HEK293 (cell line): ENCODE data around the gene GPRC5D.

Experiments used
- CTCF ChIA-PET: fragments of 350-600 bp; formaldehyde crosslinking; extraction: SDS; loops from one replicate; lab custom pipeline; 2021; ENCODE audit warnings: antibody characterized with exemption; lab: Yijun Ruan, JAX
- POLR2A ChIA-PET: fragments of 300-600 bp; formaldehyde crosslinking; extraction: SDS; loops from one replicate; lab custom pipeline; 2020; ENCODE audit warnings: antibody characterized with exemption, inconsistent platforms; lab: Yijun Ruan, JAX
- H3K27ac ChIP-seq: fragments of 200-500 bp; sonication (Bioruptor generic); 2 replicates; pipeline ENCODE4 v1.5.1; 2014; ENCODE audit warnings: low read depth, low read length, control low read depth, inconsistent platforms; ENCODE audit errors: extremely low read depth
- H3K36me3 ChIP-seq, 2 experiments: fragments of 200-500 bp in 1 of 2; sonication (Bioruptor generic) in 1 of 2; 1 replicate in 1 of 2; 2 replicates in 1 of 2; pipeline ENCODE4 v1.5.1; 2014 to 2017; ENCODE audit warnings: inconsistent platforms in 2 of 2, low read length in 2 of 2; ENCODE audit not compliant: control insufficient read depth in 2 of 2, insufficient read depth in 1 of 2
- H3K4me1 ChIP-seq: fragments of 200-500 bp; sonication (Bioruptor generic); 2 replicates; pipeline ENCODE4 v1.5.1; 2014; ENCODE audit warnings: mild to moderate bottlenecking, low read length, inconsistent platforms; ENCODE audit not compliant: control insufficient read depth, insufficient read depth
- H3K4me3 ChIP-seq: 2 replicates; pipeline ENCODE4 v1.5.1; 2011; ENCODE audit warnings: low read depth, mild to moderate bottlenecking, control low read depth, low read length, moderate library complexity
- H3K9me3 ChIP-seq: fragments of 200-500 bp; sonication (Bioruptor generic); 2 replicates; pipeline ENCODE4 v1.5.1; 2014; ENCODE audit warnings: low read depth, low read length, inconsistent platforms; ENCODE audit not compliant: control insufficient read depth, insufficient read depth
- CTCF ChIP-seq: fragments of 450-650 bp; formaldehyde crosslinking; IDR thresholded peaks from 2 replicates; pipeline ENCODE4 v1.5.1; 2016; ENCODE audit warnings: missing biosample characterization, missing genetic modification characterization
- KLF16 ChIP-seq: fragments of 450-650 bp; formaldehyde crosslinking; IDR thresholded peaks from 2 replicates; pipeline ENCODE4 v1.5.1; 2017; ENCODE audit warnings: missing biosample characterization, missing genetic modification characterization
- MZF1 ChIP-seq: fragments of 450-650 bp; formaldehyde crosslinking; IDR thresholded peaks from 2 replicates; pipeline ENCODE4 v1.5.1; 2017; ENCODE audit warnings: missing biosample characterization, missing genetic modification characterization, borderline replicate concordance
- TRIM28 ChIP-seq: IDR thresholded peaks from 2 replicates; pipeline ENCODE4 v1.6.1; 2011; ENCODE audit warnings: low read length, control low read depth, borderline replicate concordance
- WT1 ChIP-seq: fragments of 450-650 bp; formaldehyde crosslinking; IDR thresholded peaks from 2 replicates; pipeline ENCODE4 v1.5.1; 2016; ENCODE audit warnings: missing biosample characterization, missing genetic modification characterization
- ZBTB21 ChIP-seq: fragments of 450-650 bp; formaldehyde crosslinking; IDR thresholded peaks from 2 replicates; pipeline ENCODE4 v1.5.1; 2017; ENCODE audit warnings: missing biosample characterization, missing genetic modification characterization
- ZBTB44 ChIP-seq: fragments of 450-650 bp; IDR thresholded peaks from 2 replicates; pipeline ENCODE4 v1.5.1; 2018; ENCODE audit warnings: missing biosample characterization, mild to moderate bottlenecking, missing genetic modification characterization
- ZBTB49 ChIP-seq: fragments of 450-650 bp; formaldehyde crosslinking; IDR thresholded peaks from 2 replicates; pipeline ENCODE4 v1.5.1; 2016; ENCODE audit warnings: missing biosample characterization, missing genetic modification characterization, low read depth
- ZFHX2 ChIP-seq: fragments of 450-650 bp; formaldehyde crosslinking; conservative IDR thresholded peaks from 2 replicates; pipeline ENCODE4 v1.5.1; 2016; ENCODE audit warnings: missing biosample characterization, missing genetic modification characterization
- ZFP3 ChIP-seq: fragments of 450-650 bp; formaldehyde crosslinking; IDR thresholded peaks from 2 replicates; pipeline ENCODE4 v1.5.1; 2016; ENCODE audit warnings: low read depth, missing biosample characterization, missing genetic modification characterization
- ZNF146 ChIP-seq: fragments of 450-650 bp; formaldehyde crosslinking; IDR thresholded peaks from 2 replicates; pipeline ENCODE4 v1.5.1; 2016; ENCODE audit warnings: missing biosample characterization, missing genetic modification characterization
- ZNF155 ChIP-seq: fragments of 450-650 bp; formaldehyde crosslinking; IDR thresholded peaks from 2 replicates; pipeline ENCODE4 v1.5.1; 2016; ENCODE audit warnings: missing biosample characterization, missing genetic modification characterization
- ZNF16 ChIP-seq: fragments of 450-650 bp; formaldehyde crosslinking; IDR thresholded peaks from 2 replicates; pipeline ENCODE4 v1.5.1; 2016; ENCODE audit warnings: low read depth, missing biosample characterization, missing genetic modification characterization
- ZNF311 ChIP-seq: fragments of 450-650 bp; formaldehyde crosslinking; IDR thresholded peaks from 2 replicates; pipeline ENCODE4 v1.5.1; 2017; ENCODE audit warnings: missing biosample characterization, missing genetic modification characterization, borderline replicate concordance
- ZNF394 ChIP-seq: fragments of 450-650 bp; formaldehyde crosslinking; IDR thresholded peaks from 2 replicates; pipeline ENCODE4 v1.5.1; 2016; ENCODE audit warnings: missing biosample characterization, missing genetic modification characterization, mild to moderate bottlenecking, moderate library complexity, borderline replicate concordance
- ZNF473 ChIP-seq: fragments of 450-650 bp; formaldehyde crosslinking; IDR thresholded peaks from 2 replicates; pipeline ENCODE4 v1.5.1; 2017; ENCODE audit warnings: missing biosample characterization, missing genetic modification characterization
- ZNF561 ChIP-seq: fragments of 450-650 bp; IDR thresholded peaks from 2 replicates; pipeline ENCODE4 v1.5.1; 2018; ENCODE audit warnings: missing biosample characterization, missing genetic modification characterization, borderline replicate concordance
- TF ChIP-seq, protein P1 (sequence below): fragments of 450-650 bp; formaldehyde crosslinking; IDR thresholded peaks from 2 replicates; pipeline ENCODE4 v1.5.1; 2016; ENCODE audit warnings: missing biosample characterization, missing genetic modification characterization
- TF ChIP-seq, protein P2 (sequence below): fragments of 450-650 bp; formaldehyde crosslinking; IDR thresholded peaks from 2 replicates; pipeline ENCODE4 v1.5.1; 2016; ENCODE audit warnings: missing biosample characterization, missing genetic modification characterization

Gene GPRC5D

DNA sequence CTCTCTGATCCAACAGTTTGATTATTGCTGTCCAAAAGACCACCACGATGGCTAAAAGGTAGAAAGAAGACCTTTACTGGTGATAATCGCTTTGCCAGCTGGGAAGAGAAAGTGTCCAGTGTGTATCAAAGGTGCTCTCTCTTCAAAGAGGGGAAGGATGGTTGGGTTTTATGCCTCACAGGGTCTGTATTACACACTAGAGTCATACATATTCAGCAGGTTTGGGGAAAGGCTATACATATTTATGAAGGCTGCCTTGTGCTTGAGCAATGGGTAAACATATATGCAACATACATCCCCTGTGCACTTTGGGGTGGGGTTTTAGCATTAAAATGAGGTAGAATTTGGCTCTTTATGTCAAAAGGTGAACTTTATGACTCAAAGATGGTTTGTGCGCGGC lies 18.2 kb downstream of the GPRC5D start (continued):
- TF ChIP-seq, protein P1, sequence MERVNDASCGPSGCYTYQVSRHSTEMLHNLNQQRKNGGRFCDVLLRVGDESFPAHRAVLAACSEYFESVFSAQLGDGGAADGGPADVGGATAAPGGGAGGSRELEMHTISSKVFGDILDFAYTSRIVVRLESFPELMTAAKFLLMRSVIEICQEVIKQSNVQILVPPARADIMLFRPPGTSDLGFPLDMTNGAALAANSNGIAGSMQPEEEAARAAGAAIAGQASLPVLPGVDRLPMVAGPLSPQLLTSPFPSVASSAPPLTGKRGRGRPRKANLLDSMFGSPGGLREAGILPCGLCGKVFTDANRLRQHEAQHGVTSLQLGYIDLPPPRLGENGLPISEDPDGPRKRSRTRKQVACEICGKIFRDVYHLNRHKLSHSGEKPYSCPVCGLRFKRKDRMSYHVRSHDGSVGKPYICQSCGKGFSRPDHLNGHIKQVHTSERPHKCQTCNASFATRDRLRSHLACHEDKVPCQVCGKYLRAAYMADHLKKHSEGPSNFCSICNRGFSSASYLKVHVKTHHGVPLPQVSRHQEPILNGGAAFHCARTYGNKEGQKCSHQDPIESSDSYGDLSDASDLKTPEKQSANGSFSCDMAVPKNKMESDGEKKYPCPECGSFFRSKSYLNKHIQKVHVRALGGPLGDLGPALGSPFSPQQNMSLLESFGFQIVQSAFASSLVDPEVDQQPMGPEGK (tag by site-specific recombination): no peak
- TF ChIP-seq, all 188 proteins: peak for 0

GRCh38 chr12:12930633-12931219 lies 21.2 kb downstream of the GPRC5D start:
- ChIA-PET POLR2A (no interaction called here), CTCF (interaction anchor here (0.6 to 1.4 kb wide), 2 partner anchors 14 to 141 kb away, joined by 3 to 4 read pairs; no protein-coding TSS in a partner anchor)
- H3K4me1 ChIP-seq: no peaks in the 10 kb centered on the region
- no peak overlapping the region for H3K4me3 ChIP-seq
- H3K36me3 ChIP-seq: no peaks in the 10 kb centered on the region
- no peaks in the 10 kb centered on the region for H3K9me3 ChIP-seq
- TF ChIP-seq TRIM28 (peak; percentile 41; the same call in 1 of the 2 replicates), ZFHX2 (tag by site-specific recombination) (no peak)
- no peak overlapping the region for H3K27ac ChIP-seq

DNA sequence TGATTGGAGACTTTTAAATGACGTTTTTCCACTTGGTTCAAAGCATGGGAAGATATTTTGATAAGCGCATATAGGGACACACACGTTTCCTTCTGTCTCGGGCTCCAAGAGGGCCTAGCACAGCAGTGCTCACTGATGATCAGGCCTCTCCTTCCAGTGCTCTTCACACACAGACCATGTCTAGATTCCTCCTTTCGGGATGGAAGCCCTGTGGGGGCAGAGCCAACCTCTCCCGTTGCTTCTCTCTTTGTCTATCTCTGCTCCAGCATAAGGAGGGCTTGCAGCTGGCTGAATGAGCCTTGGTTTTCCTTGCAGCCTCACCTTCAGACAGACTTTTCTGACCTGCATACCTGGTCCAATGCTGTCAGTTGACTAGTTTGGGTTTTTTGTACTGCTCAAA lies 22.3 kb downstream of the GPRC5D start:
- Histone ChIP-seq H3K4me1 (no peaks in the 10 kb centered on the region), H3K36me3 (no peaks in the 10 kb centered on the region; a peak in 1 of 3 replicates), H3K27ac (no peak overlapping the region), H3K9me3 (no peaks in the 10 kb centered on the region), H3K4me3 (no peak overlapping the region)
- ChIA-PET POLR2A (no interaction called here), CTCF (interaction anchor here (1.4 kb wide), 1 partner anchor 13 kb away, joined by 4 read pairs; no protein-coding TSS in a partner anchor)
- TF ChIP-seq ZBTB49 (tag by site-specific recombination) (no peak), ZBTB44 (tag by site-specific recombination) (no peak), ZNF155 (tag by site-specific recombination) (no peak), ZNF561 (no peak), MZF1 (no peak), ZBTB21 (tag by site-specific recombination) (no peak), ZNF16 (tag by site-specific recombination) (no peak), ZFP3 (no peak), KLF16 (tag by site-specific recombination) (no peak), CTCF (tag by site-specific recombination) (no peak), ZNF473 (tag by site-specific recombination) (no peak), WT1 (tag by site-specific recombination) (no peak), ZNF394 (tag by site-specific recombination) (no peak), ZNF311 (tag by site-specific recombination) (no peak), ZNF146 (no peak)
- TF ChIP-seq, protein P2, sequence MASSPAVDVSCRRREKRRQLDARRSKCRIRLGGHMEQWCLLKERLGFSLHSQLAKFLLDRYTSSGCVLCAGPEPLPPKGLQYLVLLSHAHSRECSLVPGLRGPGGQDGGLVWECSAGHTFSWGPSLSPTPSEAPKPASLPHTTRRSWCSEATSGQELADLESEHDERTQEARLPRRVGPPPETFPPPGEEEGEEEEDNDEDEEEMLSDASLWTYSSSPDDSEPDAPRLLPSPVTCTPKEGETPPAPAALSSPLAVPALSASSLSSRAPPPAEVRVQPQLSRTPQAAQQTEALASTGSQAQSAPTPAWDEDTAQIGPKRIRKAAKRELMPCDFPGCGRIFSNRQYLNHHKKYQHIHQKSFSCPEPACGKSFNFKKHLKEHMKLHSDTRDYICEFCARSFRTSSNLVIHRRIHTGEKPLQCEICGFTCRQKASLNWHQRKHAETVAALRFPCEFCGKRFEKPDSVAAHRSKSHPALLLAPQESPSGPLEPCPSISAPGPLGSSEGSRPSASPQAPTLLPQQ (tag by site-specific recombination): no peak
- TF ChIP-seq, protein P1 (tag by site-specific recombination): no peak
